ENCODE measurements around the gene TMEM145. TPM values are rescaled to one million over a fixed set of nuclear protein-coding genes. Genes with fewer than 3 reads are reported as not detected.
A peak's percentile ranks its signal among the peaks of the same experiment; 100 is the strongest.

The TMEM145 gene
- total and polyA plus RNA-seq, 9 of the 15 experiments (the other 6 are each of a cell fraction or from before 2014, with no cell fraction given) = 0.80 to 5.5 (median 1.9) TPM; not detected in 3

DNA sequence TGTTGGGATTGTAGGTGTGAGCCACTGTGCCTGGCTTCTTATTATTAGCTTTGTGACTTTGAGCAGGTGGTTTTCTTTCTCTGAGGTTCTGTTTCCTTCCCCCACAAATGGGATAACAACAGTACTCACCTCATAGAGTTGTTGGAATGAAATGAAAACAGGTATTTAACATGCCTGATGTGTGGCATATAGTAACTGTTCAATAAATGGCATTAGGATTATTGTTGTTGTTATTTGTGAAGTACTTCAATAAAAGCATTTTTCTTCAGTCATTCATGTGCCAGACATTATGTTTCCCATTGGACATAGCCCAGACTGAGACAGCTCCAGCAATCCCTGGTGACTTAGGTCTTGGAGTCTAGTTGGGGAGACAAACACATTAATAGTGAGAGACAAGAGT, 13.9 kb downstream of the TMEM145 start:
- Histone ChIP-seq H4K20me1 (replicated peaks; ENCODE audit: control insufficient read depth, insufficient read depth, low read length) (no peaks in the 10 kb centered on the region; the same call in 1 of the 2 replicates), H3K79me2 (ENCODE audit: control insufficient read depth, insufficient read depth, low read length) (peaks cover 20% of the 10 kb centered on the region), H3K27ac (ENCODE audit: extremely low read depth, low read depth, low read length) (no peak overlapping the region), H3K4me2 (ENCODE audit: insufficient read depth, low read length) (peak overlapping the region; percentile 87; the same call in 1 of the 2 replicates), H3K4me1 (replicated peaks in 1 of 2; ENCODE audit: control insufficient read depth in 2 of 2, insufficient read depth in 2 of 2, low read length in 2 of 2) (peaks cover 8 to 27% of the 10 kb centered on the region in 2 experiments; a peak in 4 of 5 replicates), H3K9me3 (replicated peaks; ENCODE audit: control insufficient read depth, insufficient read depth, low read depth, low read length) (no peaks in the 10 kb centered on the region), H3K9me1 (ENCODE audit: control insufficient read depth, insufficient read depth, low read length) (no peaks in the 10 kb centered on the region), H3K4me3 (no peak overlapping the region), H3K27me3 (ENCODE audit: control insufficient read depth in 2 of 2, insufficient read depth in 2 of 2, low read length in 2 of 2) (no peaks in the 10 kb centered on the region), H3K36me3 (ENCODE audit: control insufficient read depth, insufficient read depth, low read length) (no peaks in the 10 kb centered on the region), H2AFZ (ENCODE audit: low read depth, low read length) (no peak overlapping the region), H3K9ac (ENCODE audit: insufficient read depth in 1 of 2, low read depth in 2 of 2, low read length in 2 of 2) (peak overlapping the region in 1 of 2 experiments; percentile 49; a peak in 1 of 4 replicates)
- BruUV-seq (replicated peaks) = no TSS peak
- peak; percentile 15 for FAIRE-seq
- DNase-seq (ENCODE audit: extremely low read depth in 1 of 4, low spot score in 3 of 4) = no peak
- in situ Hi-C loops (cut with MboI) (loop anchor here (10.0 kb wide), 1 partner anchor 192 kb away; the partner anchor contains the start of gene POU2F2), intact Hi-C loops (cut with micrococcal nuclease) (loop anchor here (10.0 kb wide), 2 partner anchors 108 to 192 kb away; partner anchors contain the start of gene POU2F2)
- ATAC-seq = no peak
- POLR2A ChIA-PET = interaction anchor here (0.6 to 1.5 kb wide), 2 partner anchors 25 to 26 kb away, joined by 3 read pairs; partner anchors contain the start of genes PAFAH1B3 and PRR19
- no peak for TF ChIP-seq CREM (IDR thresholded peaks at IDR 0.05; ENCODE audit: low read depth)
- TF ChIP-seq SMARCA4 (IDR thresholded peaks at IDR 0.05) = no peak
- no peak for TF ChIP-seq CBX2 (IDR thresholded peaks at IDR 0.05; ENCODE audit: insufficient read depth, low read length, poor library complexity, severe bottlenecking)
- no peak for TF ChIP-seq MBD2 (IDR thresholded peaks at IDR 0.05; ENCODE audit: borderline replicate concordance, low read depth)
- no peak for TF ChIP-seq POLR2A (conservative IDR thresholded peaks at IDR 0.05)
- TF ChIP-seq ZNF41 (CRISPR knock-in tag; conservative IDR thresholded peaks at IDR 0.05) = no peak
- TF ChIP-seq, protein P1, sequence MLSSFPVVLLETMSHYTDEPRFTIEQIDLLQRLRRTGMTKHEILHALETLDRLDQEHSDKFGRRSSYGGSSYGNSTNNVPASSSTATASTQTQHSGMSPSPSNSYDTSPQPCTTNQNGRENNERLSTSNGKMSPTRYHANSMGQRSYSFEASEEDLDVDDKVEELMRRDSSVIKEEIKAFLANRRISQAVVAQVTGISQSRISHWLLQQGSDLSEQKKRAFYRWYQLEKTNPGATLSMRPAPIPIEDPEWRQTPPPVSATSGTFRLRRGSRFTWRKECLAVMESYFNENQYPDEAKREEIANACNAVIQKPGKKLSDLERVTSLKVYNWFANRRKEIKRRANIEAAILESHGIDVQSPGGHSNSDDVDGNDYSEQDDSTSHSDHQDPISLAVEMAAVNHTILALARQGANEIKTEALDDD (IDR thresholded peaks at IDR 0.05) = no peak
- TF ChIP-seq ZNF717 (CRISPR knock-in tag; IDR thresholded peaks at IDR 0.05) = no peak
- TF ChIP-seq L3MBTL2 (IDR thresholded peaks at IDR 0.05) = no peak
- no peak for TF ChIP-seq SNRNP70 (optimal IDR thresholded peaks at IDR 0.05; ENCODE audit: low read depth, low read length)
- TF ChIP-seq ZNF354B (CRISPR knock-in tag; IDR thresholded peaks at IDR 0.05) = no peak
- TF ChIP-seq HNRNPK (IDR thresholded peaks at IDR 0.05; ENCODE audit: low read depth, low read length, poor library complexity, severe bottlenecking) = no peak
- TF ChIP-seq ZNF347 (CRISPR knock-in tag; IDR thresholded peaks at IDR 0.05; ENCODE audit: low read depth) = no peak
- TF ChIP-seq ESRRB (CRISPR knock-in tag; IDR thresholded peaks at IDR 0.05; ENCODE audit: borderline replicate concordance) = no peak
- CTCF ChIA-PET (ENCODE audit: low intra/inter-chr PET ratio) = no interaction called here

Measured in K562 (cell line).